HG03280 (cell line): Measurements from ENCODE around the gene TBRG1.

Experiments
- ATAC-seq: cut with Tn5 transposase; IDR thresholded peaks from one replicate; pipeline ENCODE4 v1.9.1; 2021; ENCODE audit warnings: mild to moderate bottlenecking, moderate library complexity; ENCODE audit not compliant: unreplicated experiment

The TBRG1 gene

GRCh38 chr11:124612567-124613246 is 10.0 kb upstream of the TBRG1 start:
- no peak for ATAC-seq

GRCh38 chr11:124618863-124619262 is 3.8 kb upstream of the TBRG1 start:
- no peak for ATAC-seq

GRCh38 chr11:124623861-124624525 is 1.3 kb downstream of the TBRG1 start:
- ATAC-seq, result no peak

GRCh38 chr11:124625504-124626168 is 3.0 kb downstream of the TBRG1 start:
- no peak for ATAC-seq

- no peak for ATAC-seq
Observed at GRCh38 chr11:124627546-124627945, 4.9 kb downstream of the TBRG1 start.

- ATAC-seq, result no peak
Observed at GRCh38 chr11:124629961-124630360, 7.3 kb downstream of the TBRG1 start.

GRCh38 chr11:124633355-124633754 is 10.7 kb downstream of the TBRG1 start:
- no peak for ATAC-seq

GRCh38 chr11:124635932-124636331 is 13.3 kb downstream of the TBRG1 start:
- no peak for ATAC-seq

- no peak for ATAC-seq
Observed at GRCh38 chr11:124638500-124638899, 15.8 kb downstream of the TBRG1 start.

GRCh38 chr11:124639186-124639585 is 16.5 kb downstream of the TBRG1 start:
- no peak for ATAC-seq

- no peak for ATAC-seq
Observed at GRCh38 chr11:124640666-124641065, 18.0 kb downstream of the TBRG1 start.

GRCh38 chr11:124642628-124643027 is 20.0 kb downstream of the TBRG1 start:
- ATAC-seq, result no peak

- ATAC-seq, result no peak
Observed at GRCh38 chr11:124643042-124643604, 20.5 kb downstream of the TBRG1 start.

- no peak for ATAC-seq
Observed at GRCh38 chr11:124643605-124644425, 21.2 kb downstream of the TBRG1 start.

- ATAC-seq, result peak; percentile 55
Observed at GRCh38 chr11:124644426-124645280, 22.0 kb downstream of the TBRG1 start.

- no peak for ATAC-seq
Observed at GRCh38 chr11:124646148-124646547, 23.5 kb downstream of the TBRG1 start.

GRCh38 chr11:124648610-124649009 is 25.9 kb downstream of the TBRG1 start:
- ATAC-seq, result no peak

- ATAC-seq, result no peak
Observed at GRCh38 chr11:124656774-124657630, 34.3 kb downstream of the TBRG1 start.

- no peak for ATAC-seq
Observed at GRCh38 chr11:124657904-124658303, 35.2 kb downstream of the TBRG1 start.
